ENCODE measurements around the gene SEPTIN10.
A peak's percentile ranks its signal among the peaks of the same experiment; 100 is the strongest.

Gene SEPTIN10

DNA sequence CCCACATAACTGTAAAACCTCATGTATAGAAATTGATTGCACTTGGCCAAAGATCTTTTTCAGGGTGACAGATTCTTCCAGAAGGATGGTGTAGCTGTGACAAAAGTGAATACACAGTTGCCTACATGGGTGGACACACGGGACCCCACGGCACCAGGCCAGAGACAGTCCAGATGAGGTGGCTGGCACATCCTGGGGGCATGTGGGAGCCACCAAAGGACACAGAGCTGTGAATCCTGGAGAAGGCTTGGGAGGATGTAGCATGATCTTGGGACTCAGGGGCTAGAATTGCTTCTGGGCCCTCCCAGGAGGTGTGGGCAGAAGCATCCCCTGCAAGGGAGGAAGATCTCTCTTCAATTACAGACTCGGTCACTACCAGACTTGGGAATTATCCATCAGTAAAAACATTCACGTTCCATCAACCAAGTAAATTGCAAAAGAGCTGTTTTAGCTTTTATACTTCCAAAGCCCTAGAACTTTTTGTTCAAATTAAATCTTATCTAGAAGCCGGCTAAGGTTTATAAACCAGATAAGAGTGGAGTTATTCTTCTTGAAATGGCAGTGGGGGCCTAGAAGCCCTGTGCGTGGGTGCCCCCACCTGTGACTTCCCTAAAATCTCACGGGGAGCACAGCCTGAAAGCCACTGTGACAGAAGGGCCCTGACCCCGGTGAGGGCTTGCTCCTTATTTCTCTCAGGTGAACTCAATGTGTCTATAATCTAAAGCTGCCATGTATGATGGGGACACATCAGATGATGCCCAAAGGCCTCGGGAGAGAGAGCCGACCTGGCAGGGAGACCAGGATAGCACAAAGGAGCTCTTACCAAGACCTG is 81.7 kb downstream of the SEPTIN10 start:
- no peak overlapping the region for H3K9ac ChIP-seq
- peak overlapping the region; percentile 49 for H3K27ac ChIP-seq
- H3K4me3 ChIP-seq = no peak overlapping the region
- no peaks in the 10 kb centered on the region for H3K27me3 ChIP-seq
- H3K4me1 ChIP-seq = peaks cover 64% of the 10 kb centered on the region
- TF ChIP-seq Cebpa-rat (IDR thresholded peaks at IDR 0.05) = no peak
- no peaks in the 10 kb centered on the region for H3K36me3 ChIP-seq
- no peaks in the 10 kb centered on the region for H4K20me1 ChIP-seq
- H3K9me3 ChIP-seq = peaks cover 18% of the 10 kb centered on the region
- H3K4me2 ChIP-seq = peak overlapping the region; percentile 80

- Histone ChIP-seq H3K9me3 (peaks cover 9% of the 10 kb centered on the region), H3K27ac (peak overlapping the region; percentile 82), H3K4me2 (peak overlapping the region; percentile 80), H3K4me1 (peaks cover 73% of the 10 kb centered on the region), H3K9ac (no peak overlapping the region), H3K36me3 (no peaks in the 10 kb centered on the region), H3K4me3 (no peak overlapping the region), H4K20me1 (no peaks in the 10 kb centered on the region), H3K27me3 (no peaks in the 10 kb centered on the region)
- no peak for TF ChIP-seq Cebpa-rat (IDR thresholded peaks at IDR 0.05)
Observed at GRCh38 chr2:109531221-109531620, 82.5 kb downstream of the SEPTIN10 start.

DNA sequence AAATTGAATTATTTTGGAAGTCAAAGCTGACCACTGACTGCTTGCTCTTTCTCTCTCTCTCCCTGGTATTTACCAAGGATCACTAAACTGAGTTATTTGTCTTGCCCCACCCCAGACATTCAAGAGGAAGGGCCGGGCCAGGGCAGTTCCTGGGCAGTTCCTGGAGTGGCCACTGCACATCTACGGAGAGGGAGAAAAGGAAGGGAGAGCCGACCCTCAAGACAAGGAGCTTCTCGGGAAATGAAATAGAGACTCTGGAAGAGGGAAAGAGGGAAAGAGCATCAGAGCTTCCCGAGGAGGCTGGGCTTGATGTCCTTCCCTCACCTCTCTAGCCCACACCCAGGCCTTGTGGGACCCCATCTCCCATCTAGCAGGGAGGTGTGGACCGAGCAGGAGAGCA is 83.1 kb downstream of the SEPTIN10 start:
- H3K36me3 ChIP-seq = no peaks in the 10 kb centered on the region
- no peak overlapping the region for H3K4me3 ChIP-seq
- no peaks in the 10 kb centered on the region for H3K27me3 ChIP-seq
- no peak for TF ChIP-seq Cebpa-rat (IDR thresholded peaks at IDR 0.05)
- H3K4me2 ChIP-seq = peak overlapping the region; percentile 80
- peaks cover 78% of the 10 kb centered on the region for H3K4me1 ChIP-seq
- peaks cover 6% of the 10 kb centered on the region; the same call in 1 of the 2 replicates for H3K9me3 ChIP-seq
- peak overlapping the region; percentile 82 for H3K27ac ChIP-seq
- no peaks in the 10 kb centered on the region for H4K20me1 ChIP-seq
- H3K9ac ChIP-seq = no peak overlapping the region

GRCh38 chr2:109529532-109530449 is 84.0 kb downstream of the SEPTIN10 start:
- peak overlapping the region; percentile 80 for H3K4me2 ChIP-seq
- H3K9ac ChIP-seq = peak overlapping the region; percentile 49; the same call in 1 of the 2 replicates
- TF ChIP-seq Cebpa-rat (IDR thresholded peaks at IDR 0.05) = no peak
- no peaks in the 10 kb centered on the region for H4K20me1 ChIP-seq
- no peaks in the 10 kb centered on the region; the same call in 1 of the 2 replicates for H3K9me3 ChIP-seq
- H3K27ac ChIP-seq = peak overlapping the region; percentile 82
- no peaks in the 10 kb centered on the region for H3K27me3 ChIP-seq
- H3K4me3 ChIP-seq = 0 out of 2 replicates have a peak overlapping the region, but pooled peaks have one; percentile 16
- no peaks in the 10 kb centered on the region for H3K36me3 ChIP-seq
- peaks cover 87% of the 10 kb centered on the region for H3K4me1 ChIP-seq

GRCh38 chr2:109528811-109529501 is 84.8 kb downstream of the SEPTIN10 start:
- Histone ChIP-seq H3K36me3 (no peaks in the 10 kb centered on the region), H3K4me2 (peak overlapping the region; percentile 80), H3K27ac (peak overlapping the region; percentile 82), H3K27me3 (no peaks in the 10 kb centered on the region), H3K4me3 (peak overlapping the region; percentile 5; the same call in 1 of the 2 replicates), H3K9me3 (no peaks in the 10 kb centered on the region; the same call in 1 of the 2 replicates), H3K9ac (peak overlapping the region; percentile 49; the same call in 1 of the 2 replicates), H4K20me1 (no peaks in the 10 kb centered on the region), H3K4me1 (peaks cover 95% of the 10 kb centered on the region)
- TF ChIP-seq Cebpa-rat (IDR thresholded peaks at IDR 0.05) = no peak

GRCh38 chr2:109527846-109528705 is 85.7 kb downstream of the SEPTIN10 start:
- no peak for TF ChIP-seq Cebpa-rat (IDR thresholded peaks at IDR 0.05)

DNA sequence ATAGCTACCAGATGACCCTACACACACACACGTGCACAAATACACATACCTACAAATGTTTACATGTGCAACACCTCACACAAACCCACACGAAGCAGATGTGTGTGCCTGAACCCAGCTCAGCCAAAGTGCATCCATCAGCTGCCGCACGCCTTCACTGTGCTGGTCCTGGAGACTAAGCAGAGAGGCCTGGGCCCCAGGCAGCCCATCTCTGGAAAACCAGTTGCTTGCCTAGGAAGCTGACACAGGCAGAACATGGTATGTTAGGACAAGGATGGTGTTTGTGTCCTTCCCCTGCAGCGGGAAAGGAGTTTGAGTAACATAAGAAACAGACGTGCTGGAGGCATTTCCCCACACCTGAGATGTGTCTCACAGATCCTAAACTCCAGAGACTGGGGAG is 86.7 kb downstream of the SEPTIN10 start:
- Histone ChIP-seq H3K4me2 (peak overlapping the region; percentile 63), H3K27me3 (no peaks in the 10 kb centered on the region)
- no peak for TF ChIP-seq Cebpa-rat (IDR thresholded peaks at IDR 0.05)

More at GRCh38 chr2:109527846-109528705, 85.7 kb downstream of the SEPTIN10 start:
- Histone ChIP-seq H3K36me3 (no peaks in the 10 kb centered on the region), H3K9ac (no peak overlapping the region), H3K27ac (peak overlapping the region; percentile 82), H3K27me3 (no peaks in the 10 kb centered on the region), H3K4me3 (peak overlapping the region; percentile 5; the same call in 1 of the 2 replicates), H4K20me1 (no peaks in the 10 kb centered on the region), H3K9me3 (no peaks in the 10 kb centered on the region; the same call in 1 of the 2 replicates), H3K4me2 (peak overlapping the region; percentile 80), H3K4me1 (peaks cover 100% of the 10 kb centered on the region)

DNA sequence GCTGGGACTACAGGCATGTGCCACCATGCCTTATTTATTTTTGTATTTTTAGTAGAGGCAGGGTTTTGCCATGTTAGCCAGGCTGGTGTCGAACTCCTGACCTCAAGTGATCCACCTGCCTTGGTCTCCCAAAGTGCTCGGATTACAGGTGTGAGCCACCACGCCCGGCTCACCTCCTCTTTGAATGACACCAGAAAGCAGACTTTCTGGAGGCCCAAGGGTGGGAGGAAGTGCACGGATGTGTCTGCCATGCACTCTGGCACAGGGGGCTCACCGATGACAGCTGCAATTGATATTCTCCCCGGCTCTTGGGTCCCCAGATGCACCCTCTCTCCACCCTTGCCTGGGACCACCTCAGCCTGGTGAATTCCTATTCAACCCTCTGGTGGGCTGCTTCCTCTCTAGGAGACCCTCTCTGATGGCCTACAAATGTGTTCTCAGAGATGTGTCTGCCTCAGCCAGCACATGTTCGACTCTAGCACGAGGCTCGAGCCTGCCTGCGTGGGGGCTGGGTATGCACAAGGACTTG is 87.3 kb downstream of the SEPTIN10 start:
- Histone ChIP-seq H4K20me1 (no peaks in the 10 kb centered on the region), H3K9ac (no peak overlapping the region; the same call in 1 of the 2 replicates), H3K27ac (peak overlapping the region; percentile 58), H3K4me2 (peak overlapping the region; percentile 63), H3K4me1 (peaks cover 95% of the 10 kb centered on the region), H3K9me3 (no peaks in the 10 kb centered on the region; the same call in 1 of the 2 replicates), H3K27me3 (no peaks in the 10 kb centered on the region), H3K4me3 (no peak overlapping the region), H3K36me3 (no peaks in the 10 kb centered on the region)
- no peak for TF ChIP-seq Cebpa-rat (IDR thresholded peaks at IDR 0.05)

More for the DNA sequence above, 86.7 kb downstream of the SEPTIN10 start:
- Histone ChIP-seq H3K36me3 (no peaks in the 10 kb centered on the region), H3K4me1 (peaks cover 97% of the 10 kb centered on the region), H3K9me3 (no peaks in the 10 kb centered on the region; the same call in 1 of the 2 replicates), H4K20me1 (no peaks in the 10 kb centered on the region), H3K27ac (peak overlapping the region; percentile 58), H3K9ac (no peak overlapping the region), H3K4me3 (no peak overlapping the region)

Data from BLaER1 (cell line).